ENCODE measurements around the gene SAMD11. TPM values are rescaled to one million over a fixed set of nuclear protein-coding genes. Genes with fewer than 3 reads are reported as not detected.
A peak's percentile ranks its signal among the peaks of the same experiment; 100 is the strongest.

The SAMD11 gene
- total and polyA plus RNA-seq, 10 of the 15 experiments (the other 5 are each of a cell fraction or from before 2014, with no cell fraction given): 0.04 to 0.31 (median 0.19) TPM; not detected in 6

DNA sequence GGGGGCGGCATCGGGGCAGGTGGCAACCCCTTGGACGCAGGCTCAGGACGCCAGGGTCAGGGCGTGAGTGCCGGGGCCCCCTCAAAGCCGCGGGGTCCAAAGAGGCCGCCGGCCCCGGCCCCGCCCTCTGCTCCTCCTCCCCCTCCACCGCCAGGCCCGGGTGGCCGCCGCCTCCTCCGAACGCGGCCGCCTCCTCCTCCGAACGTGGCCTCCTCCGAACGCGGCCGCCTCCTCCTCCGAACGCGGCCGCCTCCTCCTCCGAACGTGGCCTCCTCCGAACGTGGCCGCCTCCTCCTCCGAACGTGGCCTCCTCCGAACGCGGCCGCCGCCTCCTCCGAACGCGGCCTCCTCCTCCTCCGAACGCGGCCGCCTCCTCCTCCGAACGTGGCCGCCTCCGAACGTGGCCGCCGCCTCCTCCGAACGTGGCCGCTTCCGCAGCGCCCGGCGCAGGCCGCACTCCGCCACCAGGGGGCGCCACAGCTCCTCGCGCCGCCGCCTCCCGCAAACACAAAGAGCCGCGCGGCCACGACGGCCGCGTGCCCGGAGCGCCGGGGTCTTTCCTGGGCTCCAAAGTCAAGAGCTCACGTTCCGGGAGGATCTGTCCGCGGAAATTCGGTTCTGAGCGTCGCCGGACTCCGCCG, 19.3 kb upstream of the SAMD11 start (continued):
- TF ChIP-seq, protein P1, sequence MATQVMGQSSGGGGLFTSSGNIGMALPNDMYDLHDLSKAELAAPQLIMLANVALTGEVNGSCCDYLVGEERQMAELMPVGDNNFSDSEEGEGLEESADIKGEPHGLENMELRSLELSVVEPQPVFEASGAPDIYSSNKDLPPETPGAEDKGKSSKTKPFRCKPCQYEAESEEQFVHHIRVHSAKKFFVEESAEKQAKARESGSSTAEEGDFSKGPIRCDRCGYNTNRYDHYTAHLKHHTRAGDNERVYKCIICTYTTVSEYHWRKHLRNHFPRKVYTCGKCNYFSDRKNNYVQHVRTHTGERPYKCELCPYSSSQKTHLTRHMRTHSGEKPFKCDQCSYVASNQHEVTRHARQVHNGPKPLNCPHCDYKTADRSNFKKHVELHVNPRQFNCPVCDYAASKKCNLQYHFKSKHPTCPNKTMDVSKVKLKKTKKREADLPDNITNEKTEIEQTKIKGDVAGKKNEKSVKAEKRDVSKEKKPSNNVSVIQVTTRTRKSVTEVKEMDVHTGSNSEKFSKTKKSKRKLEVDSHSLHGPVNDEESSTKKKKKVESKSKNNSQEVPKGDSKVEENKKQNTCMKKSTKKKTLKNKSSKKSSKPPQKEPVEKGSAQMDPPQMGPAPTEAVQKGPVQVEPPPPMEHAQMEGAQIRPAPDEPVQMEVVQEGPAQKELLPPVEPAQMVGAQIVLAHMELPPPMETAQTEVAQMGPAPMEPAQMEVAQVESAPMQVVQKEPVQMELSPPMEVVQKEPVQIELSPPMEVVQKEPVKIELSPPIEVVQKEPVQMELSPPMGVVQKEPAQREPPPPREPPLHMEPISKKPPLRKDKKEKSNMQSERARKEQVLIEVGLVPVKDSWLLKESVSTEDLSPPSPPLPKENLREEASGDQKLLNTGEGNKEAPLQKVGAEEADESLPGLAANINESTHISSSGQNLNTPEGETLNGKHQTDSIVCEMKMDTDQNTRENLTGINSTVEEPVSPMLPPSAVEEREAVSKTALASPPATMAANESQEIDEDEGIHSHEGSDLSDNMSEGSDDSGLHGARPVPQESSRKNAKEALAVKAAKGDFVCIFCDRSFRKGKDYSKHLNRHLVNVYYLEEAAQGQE (IDR thresholded peaks at IDR 0.05; ENCODE audit: low read depth, low read length): 0 out of 2 replicates have a peak, but pooled peaks have one; percentile 17
- TF ChIP-seq, protein P2, sequence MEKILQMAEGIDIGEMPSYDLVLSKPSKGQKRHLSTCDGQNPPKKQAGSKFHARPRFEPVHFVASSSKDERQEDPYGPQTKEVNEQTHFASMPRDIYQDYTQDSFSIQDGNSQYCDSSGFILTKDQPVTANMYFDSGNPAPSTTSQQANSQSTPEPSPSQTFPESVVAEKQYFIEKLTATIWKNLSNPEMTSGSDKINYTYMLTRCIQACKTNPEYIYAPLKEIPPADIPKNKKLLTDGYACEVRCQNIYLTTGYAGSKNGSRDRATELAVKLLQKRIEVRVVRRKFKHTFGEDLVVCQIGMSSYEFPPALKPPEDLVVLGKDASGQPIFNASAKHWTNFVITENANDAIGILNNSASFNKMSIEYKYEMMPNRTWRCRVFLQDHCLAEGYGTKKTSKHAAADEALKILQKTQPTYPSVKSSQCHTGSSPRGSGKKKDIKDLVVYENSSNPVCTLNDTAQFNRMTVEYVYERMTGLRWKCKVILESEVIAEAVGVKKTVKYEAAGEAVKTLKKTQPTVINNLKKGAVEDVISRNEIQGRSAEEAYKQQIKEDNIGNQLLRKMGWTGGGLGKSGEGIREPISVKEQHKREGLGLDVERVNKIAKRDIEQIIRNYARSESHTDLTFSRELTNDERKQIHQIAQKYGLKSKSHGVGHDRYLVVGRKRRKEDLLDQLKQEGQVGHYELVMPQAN (conservative IDR thresholded peaks at IDR 0.05): peak; percentile 46; the same call in 1 of the 2 replicates
- TF ChIP-seq HDAC6 (IDR thresholded peaks at IDR 0.05; ENCODE audit: unreplicated experiment) (no peak), MYC (IDR thresholded peaks at IDR 0.05; ENCODE audit: insufficient read depth, insufficient read length, insufficient replicate concordance, low read length, severe bottlenecking) (no peak), SP1 (IDR thresholded peaks at IDR 0.05; ENCODE audit: low read depth, low read length) (peak; percentile 9), NR2F1 (conservative IDR thresholded peaks at IDR 0.05) (no peak), NR2C1 (IDR thresholded peaks at IDR 0.05) (no peak), MTA2 (IDR thresholded peaks at IDR 0.05; ENCODE audit: low read depth) (no peak), CHD2 (IDR thresholded peaks at IDR 0.05; ENCODE audit: borderline replicate concordance, low read depth, low read length) (no peak), TCF7 (IDR thresholded peaks at IDR 0.05; ENCODE audit: borderline replicate concordance) (no peak), IKZF1 (conservative IDR thresholded peaks at IDR 0.05) (peak; percentile 31; the same call in 1 of the 2 replicates), ZNF622 (IDR thresholded peaks at IDR 0.05) (no peak)
- TF ChIP-seq, protein P3, sequence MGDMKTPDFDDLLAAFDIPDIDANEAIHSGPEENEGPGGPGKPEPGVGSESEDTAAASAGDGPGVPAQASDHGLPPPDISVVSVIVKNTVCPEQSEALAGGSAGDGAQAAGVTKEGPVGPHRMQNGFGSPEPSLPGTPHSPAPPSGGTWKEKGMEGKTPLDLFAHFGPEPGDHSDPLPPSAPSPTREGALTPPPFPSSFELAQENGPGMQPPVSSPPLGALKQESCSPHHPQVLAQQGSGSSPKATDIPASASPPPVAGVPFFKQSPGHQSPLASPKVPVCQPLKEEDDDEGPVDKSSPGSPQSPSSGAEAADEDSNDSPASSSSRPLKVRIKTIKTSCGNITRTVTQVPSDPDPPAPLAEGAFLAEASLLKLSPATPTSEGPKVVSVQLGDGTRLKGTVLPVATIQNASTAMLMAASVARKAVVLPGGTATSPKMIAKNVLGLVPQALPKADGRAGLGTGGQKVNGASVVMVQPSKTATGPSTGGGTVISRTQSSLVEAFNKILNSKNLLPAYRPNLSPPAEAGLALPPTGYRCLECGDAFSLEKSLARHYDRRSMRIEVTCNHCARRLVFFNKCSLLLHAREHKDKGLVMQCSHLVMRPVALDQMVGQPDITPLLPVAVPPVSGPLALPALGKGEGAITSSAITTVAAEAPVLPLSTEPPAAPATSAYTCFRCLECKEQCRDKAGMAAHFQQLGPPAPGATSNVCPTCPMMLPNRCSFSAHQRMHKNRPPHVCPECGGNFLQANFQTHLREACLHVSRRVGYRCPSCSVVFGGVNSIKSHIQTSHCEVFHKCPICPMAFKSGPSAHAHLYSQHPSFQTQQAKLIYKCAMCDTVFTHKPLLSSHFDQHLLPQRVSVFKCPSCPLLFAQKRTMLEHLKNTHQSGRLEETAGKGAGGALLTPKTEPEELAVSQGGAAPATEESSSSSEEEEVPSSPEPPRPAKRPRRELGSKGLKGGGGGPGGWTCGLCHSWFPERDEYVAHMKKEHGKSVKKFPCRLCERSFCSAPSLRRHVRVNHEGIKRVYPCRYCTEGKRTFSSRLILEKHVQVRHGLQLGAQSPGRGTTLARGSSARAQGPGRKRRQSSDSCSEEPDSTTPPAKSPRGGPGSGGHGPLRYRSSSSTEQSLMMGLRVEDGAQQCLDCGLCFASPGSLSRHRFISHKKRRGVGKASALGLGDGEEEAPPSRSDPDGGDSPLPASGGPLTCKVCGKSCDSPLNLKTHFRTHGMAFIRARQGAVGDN (IDR thresholded peaks at IDR 0.05): peak; percentile 81
- TF ChIP-seq, protein P4, sequence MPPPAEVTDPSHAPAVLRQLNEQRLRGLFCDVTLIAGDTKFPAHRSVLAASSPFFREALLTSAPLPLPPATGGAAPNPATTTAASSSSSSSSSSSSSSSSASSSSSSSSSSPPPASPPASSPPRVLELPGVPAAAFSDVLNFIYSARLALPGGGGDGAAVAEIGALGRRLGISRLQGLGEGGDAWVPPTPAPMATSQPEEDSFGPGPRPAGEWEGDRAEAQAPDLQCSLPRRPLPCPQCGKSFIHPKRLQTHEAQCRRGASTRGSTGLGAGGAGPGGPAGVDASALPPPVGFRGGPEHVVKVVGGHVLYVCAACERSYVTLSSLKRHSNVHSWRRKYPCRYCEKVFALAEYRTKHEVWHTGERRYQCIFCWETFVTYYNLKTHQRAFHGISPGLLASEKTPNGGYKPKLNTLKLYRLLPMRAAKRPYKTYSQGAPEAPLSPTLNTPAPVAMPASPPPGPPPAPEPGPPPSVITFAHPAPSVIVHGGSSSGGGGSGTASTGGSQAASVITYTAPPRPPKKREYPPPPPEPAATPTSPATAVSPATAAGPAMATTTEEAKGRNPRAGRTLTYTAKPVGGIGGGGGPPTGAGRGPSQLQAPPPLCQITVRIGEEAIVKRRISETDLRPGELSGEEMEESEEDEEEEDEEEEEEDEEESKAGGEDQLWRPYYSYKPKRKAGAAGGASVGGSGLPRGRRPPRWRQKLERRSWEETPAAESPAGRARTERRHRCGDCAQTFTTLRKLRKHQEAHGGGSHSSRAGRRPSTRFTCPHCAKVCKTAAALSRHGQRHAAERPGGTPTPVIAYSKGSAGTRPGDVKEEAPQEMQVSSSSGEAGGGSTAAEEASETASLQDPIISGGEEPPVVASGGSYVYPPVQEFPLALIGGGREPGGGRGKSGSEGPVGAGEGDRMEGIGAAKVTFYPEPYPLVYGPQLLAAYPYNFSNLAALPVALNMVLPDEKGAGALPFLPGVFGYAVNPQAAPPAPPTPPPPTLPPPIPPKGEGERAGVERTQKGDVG (CRISPR knock-in tag; IDR thresholded peaks at IDR 0.05): no peak
